Inflammatory macrophage treated with lipopolysaccharide for 4 hours (primary cell): ENCODE data around the gene NFKB1.
"Not testable (repeated sequence)": the region's sequence is repeated elsewhere in the genome, so short reads cannot be mapped to it uniquely, and the experiment has no call there.

Experiments used
- DNase-seq: peaks from one replicate; pipeline ENCODE4 v3.0.0-alpha.2; 2020

NFKB1 gene

DNA sequence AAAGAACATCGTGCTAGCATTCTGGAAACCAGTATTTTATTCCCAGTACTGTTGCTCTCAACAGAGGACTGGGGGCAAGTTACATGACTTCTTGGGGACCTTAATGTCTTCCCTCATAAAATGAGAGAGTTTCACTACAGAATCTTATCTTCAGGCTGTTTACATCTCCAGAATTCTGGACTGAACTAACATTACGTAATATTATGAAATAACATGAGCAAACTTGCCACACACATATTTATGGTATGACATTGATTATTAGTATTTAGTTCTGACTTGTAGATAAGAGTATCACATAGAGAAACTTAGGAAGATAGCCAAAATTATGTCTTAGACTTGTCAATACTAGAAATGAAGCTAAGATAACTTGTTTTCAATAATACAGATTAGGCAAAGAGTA is 68.0 kb downstream of the NFKB1 start:
- DNase-seq: no peak

DNA sequence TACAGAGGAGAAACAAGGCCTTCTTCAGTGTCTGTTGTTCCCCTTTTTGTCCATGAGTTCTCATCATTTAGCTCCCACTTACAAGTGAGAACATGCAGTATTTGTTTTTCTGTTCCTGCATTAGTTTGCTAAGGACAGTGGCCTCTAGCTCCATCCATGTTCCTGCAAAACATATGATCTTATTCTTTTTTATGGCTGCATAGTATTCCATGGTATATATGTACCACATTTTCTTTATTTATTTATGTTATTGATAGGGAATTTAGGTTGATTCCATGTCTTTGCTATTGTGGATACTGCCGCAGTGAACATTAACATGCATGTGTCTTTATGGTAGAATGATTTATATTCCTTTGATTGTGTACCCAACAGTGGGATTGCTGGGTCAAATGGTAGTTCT is 69.1 kb downstream of the NFKB1 start:
- not testable (repeated sequence) for DNase-seq

DNA sequence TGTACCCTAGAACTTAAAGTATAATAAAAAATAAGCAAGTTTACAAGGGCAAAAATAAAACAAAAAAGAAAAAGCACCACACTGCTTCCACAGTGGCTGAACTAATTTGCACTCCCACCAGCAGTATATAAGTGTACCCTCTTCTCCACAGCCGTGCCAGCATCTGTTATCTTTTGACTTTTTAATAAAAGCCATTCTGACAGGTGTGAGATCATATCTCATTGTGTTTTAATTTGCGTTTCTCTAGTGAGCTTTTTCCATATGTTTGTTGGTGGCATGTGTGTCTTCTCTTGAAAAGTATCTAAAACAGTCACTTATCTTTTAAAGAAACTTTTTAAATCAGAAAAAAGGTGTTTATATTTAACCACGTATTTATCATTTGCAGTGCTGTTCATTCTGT is 71.3 kb downstream of the NFKB1 start:
- no peak for DNase-seq

DNA sequence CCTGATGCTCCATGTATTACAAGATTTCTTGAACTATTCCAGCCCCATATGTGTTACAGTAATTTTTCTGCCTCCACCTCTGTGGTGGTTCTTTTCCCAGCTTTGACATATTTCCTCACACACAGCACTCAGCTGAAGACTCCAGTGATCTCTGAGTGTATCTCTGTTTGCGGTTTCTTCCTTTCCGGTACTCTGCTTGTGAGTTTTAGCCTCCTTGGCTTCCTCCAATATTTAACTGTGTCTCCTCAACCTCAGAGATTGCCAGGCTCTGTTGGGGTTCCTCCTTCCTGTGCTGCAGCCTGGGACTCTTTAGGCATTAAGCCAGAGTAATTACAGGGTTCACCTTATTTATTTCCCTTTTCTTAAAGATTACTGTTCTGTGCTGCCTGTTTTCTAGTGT is 73.2 kb downstream of the NFKB1 start:
- no peak for DNase-seq

DNA sequence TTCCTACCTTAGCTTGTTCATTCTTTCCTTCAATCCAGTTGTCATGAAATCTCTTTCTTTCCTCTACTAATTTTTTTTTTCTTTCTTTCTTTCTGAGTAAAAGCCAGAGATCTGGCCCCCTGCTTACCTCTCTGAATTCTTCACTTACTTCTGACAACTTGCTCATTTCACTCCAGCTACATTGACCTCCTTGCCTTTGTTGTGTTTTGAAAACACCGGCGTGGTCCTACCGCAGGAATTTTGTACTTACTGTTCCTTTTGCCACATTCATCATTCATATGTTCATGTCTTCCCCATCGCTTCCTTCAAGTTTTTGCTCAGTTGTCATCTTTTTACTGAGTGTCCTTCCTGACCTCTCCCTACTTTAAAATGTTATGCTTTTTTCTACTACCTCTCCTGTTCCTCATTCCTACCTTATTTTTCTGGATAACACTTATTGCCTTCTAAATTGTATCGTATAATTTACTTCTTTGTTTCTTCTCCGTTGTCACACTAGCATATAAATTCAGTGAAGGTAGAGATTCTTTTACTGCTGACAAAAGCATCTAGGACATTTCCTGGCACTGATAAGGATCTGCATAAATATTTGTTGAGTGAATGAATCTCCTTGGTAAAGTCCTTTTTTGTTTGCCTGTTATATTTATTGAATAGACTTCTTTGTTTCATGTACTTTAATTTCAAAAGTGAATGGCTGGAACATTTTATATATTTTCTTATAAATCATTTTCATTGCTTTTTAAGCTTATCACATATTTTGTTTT is 74.4 kb downstream of the NFKB1 start:
- no peak for DNase-seq

DNA sequence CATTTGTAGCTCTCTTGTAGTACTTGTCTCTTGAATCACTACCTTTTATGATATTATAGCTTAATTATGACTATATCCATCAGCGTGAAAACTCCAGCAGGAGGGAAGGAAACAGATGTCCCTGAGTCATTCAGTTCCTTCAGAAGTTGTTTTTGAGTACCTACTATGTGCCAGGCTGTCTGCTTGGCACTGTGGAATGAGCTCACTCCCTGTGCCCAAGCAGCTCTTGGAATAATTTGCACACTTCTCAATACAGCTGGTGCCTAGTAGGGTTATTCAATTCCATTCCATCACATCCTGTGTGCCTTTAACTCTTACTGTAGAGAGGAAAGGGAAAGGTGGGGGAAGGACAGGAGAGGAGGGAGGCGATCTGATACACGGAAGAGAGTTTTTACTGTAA is 77.1 kb downstream of the NFKB1 start:
- no peak for DNase-seq

DNA sequence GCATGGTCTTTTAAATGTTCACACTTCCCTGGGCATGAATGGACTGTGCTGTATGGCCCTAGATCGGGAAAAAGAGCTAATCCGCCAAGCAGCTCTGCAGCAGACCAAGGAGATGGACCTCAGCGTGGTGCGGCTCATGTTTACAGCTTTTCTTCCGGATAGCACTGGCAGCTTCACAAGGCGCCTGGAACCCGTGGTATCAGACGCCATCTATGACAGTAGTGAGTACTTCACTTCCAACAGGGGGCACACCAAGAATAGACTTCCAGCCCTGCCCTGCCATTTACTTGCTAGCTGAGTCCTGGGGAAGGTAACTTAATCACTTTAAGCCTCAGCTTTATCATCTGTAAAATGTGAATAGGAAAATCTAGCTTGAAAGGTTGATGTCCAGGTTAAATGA is 77.7 kb downstream of the NFKB1 start:
- DNase-seq: no peak

DNA sequence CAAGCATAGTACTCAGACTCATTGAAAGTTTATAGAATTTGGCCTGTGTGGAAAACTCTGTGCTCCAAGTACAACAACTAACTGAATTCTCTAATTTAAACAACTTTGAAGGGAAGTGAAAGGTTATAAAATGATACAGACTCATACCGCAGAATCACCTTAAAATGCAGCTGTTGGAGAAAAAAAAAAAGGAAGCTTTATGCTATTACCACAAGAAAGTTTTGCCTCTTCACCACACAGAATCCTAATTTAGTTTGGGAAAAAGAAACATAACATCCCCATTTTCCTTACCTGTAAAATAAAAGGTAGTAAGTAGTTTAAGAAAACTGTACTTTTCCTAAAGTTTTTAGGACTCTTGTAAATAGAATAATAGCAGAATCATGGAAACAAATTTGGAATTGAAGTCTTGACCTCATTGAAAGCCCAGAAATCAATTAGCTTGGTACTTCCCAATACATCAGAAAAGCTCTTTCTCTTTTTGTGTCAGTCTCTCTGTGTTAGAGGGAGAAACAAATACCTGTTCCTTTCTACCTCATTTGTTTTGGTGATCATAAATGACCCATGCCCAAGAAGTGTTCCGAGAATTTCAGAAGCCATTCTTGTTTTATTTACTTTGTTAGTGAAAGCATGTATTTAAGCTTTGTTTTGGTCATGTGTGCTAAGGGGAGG is 78.8 kb downstream of the NFKB1 start:
- DNase-seq: no peak

DNA sequence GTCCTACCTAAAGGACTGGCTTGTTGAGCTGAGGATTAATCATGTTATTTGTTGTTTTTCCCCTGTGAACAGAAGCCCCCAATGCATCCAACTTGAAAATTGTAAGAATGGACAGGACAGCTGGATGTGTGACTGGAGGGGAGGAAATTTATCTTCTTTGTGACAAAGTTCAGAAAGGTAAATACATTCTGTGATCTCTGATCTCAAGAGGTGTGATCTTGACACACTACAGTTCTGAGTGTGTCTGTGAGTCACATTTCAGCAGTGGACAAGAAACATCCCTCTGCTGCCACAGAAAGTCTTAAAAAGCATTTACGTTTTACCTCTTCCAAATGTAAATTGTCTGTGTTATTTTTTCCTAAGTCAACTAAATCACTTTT is 79.3 kb downstream of the NFKB1 start:
- DNase-seq: no peak

DNA sequence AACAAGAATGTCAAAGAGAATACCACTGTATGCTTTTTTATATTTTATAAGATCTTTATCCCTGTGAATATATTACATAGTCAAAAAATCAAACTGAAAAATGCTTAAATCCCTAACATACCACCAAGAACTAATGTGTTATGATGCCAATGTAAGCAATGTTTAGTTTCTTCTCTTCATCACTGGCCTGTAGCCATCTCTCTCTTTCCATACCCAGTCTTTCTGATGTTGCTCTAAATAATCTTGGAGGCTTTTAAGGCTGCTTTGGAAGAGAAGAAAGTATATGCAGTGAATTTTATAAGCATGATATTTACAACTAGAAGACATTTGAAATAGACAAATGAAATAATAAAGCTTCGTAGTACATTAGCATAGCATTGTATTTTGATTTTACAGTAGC is 82.9 kb downstream of the NFKB1 start:
- DNase-seq: no peak

DNA sequence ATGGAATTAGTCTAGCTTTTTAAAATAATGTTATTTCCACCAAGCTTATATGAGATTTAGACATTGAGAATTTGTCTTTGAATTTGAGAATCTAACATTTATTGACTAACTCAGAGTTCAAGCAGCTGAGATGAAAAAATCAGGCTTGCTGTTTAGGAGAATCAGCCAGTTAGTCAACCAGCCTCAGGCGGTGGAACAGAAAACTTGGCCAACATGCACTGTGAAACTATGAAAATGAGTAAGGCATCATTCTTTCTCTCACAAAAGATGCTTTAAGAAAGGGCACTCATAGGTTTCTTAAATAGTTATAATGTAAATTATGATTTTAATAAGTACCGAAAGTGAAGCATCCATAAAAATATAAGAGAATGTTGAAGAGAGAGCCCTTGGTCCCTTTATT is 84.2 kb downstream of the NFKB1 start:
- DNase-seq: no peak

DNA sequence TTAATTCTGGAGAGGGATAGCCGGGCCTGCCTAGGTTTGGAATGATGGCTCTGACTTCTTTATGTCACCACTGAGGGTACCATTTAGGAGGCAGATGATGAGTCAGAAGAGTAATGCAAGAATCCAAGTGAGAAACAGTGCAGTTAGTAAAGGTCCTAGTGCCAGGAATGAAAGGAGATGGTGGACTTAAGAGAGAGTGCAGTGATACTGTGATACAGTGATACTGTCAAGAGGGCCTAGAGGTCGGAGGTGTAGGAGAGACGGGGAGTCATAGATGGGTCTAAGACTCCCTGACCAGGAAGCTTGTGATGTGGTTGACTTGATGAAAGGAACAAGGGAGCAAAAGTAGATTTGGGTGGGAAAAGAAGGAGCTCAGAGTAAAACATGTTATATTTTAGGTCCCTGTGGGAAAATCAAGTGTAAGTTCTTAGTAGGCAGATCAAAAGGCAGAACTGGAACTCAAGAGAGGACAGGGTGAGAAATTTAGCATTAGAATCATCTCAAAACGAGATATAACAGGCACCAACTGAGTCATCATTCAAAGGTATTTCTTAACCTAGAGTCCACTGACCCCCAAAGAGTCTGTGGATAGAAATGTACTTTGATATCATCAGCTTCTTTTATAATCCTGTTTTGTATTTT is 85.0 kb downstream of the NFKB1 start:
- DNase-seq: no peak

DNA sequence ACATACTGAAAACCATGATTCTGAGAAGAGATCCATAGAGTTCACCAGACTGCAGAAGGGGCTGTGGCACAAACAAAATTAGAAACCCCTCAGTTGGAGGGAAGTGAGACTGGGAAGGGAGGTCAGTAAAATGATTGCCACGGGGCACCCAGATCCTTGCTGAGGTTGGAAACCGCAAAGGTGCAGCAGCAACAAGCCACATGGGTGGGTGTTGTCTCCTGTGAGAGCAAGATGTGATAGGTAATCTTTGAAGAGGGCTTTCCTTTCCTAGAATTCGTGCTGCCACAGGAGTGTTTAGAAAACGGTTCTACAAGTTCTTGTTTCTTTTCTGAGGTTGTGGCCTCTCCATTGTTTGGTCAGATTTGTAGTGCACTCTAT is 85.5 kb downstream of the NFKB1 start:
- DNase-seq: no peak

DNA sequence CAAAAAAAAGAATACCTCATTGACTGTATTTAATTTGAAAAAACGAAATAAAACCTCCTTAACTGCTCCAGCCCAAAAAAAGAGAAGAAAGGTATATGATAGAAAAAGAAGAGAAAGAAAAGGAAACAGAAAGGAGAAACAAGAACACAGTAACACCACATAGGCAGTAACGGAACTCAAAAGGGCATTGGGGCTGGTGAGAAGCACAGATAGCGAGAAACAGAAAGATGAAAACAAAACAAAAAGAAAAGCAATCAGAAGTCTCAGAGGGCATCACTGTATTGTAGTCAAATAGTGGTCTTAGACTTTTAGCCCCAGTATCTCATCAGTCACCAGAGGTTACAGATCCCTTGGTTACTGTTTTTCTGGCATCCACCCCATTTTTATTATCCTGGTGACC is 88.6 kb downstream of the NFKB1 start:
- no peak for DNase-seq

DNA sequence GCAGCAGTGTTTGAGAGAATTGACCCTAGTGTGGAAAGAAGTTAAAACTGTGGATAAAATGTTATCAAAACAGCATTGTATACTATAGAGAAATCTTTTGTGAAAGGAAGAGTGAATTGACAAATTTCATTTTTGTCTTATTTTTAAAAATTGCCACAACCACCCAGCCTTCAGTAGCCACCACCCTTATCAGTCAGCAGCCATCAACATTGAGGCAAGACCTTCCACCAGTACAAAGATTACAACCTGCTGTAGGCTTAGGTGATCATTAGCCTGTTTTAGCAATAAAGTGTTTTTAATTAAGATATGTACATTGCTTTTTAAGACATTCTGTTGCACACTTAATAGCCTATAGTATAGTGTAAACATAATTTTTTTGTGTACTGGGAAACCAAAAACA is 91.1 kb downstream of the NFKB1 start:
- DNase-seq: no peak

DNA sequence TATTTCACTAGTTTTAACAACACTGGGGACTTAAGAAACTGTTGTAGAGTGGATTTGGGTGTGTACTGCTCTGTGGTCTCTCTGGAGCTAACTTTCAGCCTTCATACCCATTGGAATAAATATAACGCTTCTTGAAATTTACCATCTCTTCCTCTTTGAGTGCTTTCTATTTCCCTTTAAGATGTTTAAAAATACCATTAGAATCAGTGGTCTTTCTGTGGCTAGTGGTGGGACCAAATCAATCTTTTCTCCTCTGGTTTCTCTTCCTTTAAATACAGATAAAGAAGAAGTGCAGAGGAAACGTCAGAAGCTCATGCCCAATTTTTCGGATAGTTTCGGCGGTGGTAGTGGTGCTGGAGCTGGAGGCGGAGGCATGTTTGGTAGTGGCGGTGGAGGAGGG is 92.0 kb downstream of the NFKB1 start:
- DNase-seq: peak; percentile 39

DNA sequence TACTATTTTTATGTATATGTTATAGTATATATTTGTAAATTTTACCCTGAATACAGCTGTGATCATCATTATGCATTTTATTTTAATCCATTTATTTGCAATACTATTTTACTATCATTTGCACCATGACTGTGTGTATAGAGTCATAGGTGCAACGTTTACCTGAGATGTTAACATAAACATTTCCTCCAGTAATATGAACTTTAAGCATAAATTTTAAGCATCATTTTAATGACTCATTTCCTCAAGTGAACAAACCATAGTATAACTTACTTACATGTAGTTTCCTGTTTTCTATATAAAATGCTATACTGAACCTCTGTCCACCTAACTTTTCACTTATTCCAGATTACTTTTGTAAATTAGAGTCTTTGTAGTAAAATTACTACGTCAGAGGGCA is 92.8 kb downstream of the NFKB1 start:
- DNase-seq: no peak

DNA sequence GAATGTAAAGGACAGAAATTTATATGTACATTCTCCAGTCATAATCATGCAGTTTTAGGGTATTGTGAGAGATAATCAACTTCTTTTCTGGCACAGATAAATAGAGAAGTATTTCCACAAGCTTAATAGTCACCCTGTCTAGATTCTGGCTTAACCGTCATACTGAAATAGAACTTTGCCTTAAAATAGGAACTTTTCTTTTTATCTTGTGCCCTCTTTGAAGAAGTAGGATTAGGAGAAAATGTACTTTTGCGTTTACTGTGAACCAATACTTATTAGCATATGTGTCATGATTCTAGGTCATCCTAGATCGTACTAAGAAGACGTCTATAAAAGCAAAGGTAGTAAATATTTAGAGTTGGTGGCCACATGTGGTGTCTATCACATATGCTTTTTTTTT is 95.4 kb downstream of the NFKB1 start:
- peak; percentile 44 for DNase-seq

DNA sequence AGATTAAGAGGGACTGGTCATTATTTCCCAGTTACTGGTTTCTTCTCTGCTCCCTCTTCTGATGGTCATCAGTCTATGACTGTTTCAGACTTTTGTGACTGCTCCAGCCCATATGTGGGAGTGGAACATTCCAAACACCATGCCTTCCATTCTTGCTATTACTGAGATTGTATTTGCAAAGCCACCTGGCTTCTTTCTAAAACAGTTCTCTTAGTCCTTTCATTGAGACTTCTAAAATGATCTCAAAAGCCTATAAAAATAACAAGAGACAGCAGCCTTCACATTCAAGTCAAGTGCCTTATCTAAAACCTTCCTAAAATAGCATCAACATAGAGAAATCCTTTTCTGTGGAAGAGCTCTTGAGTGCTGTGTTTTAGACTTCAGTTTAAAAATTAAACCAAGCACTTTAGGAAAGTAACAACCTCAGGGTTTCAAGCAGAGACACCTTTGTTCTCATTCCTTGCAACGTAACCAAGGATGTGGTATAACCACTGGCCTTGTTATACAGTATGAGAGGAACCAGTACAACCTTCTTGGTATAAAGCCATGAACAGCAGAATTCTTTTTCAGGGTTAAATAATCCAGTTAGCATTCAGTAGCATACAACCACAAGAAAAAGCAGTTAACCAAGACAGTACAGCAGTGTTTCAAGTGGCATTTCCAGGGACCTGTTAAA is 97.1 kb downstream of the NFKB1 start:
- no peak for DNase-seq

DNA sequence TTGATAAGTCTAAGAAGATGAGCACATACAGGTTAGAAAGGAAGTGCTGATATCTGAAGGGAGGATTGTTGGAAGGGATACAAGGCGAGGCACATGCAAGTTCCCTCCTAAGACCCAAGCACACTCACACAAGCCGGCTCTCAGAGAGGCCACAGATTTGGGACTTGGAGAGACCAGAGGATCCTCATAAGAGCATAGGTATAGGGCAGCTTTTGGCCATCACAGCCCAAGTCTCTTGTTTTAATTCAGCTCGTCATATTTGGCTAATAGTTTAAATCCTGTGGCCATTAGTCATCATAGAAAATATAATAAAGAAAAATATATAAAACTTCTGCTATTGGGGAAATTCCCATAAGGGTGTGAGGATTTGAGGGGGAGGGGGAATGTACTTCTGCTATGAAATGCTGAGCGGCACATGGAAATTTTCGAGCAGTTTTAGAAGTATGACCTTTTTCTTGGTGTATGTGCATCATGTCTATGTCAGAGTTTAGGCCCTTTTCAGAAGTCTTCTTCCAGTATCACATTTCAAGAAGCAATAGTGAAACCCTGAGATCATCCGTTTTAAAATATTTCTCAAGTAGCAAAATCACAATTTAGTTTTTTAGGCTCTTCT is 97.7 kb downstream of the NFKB1 start:
- DNase-seq: peak; percentile 91

DNA sequence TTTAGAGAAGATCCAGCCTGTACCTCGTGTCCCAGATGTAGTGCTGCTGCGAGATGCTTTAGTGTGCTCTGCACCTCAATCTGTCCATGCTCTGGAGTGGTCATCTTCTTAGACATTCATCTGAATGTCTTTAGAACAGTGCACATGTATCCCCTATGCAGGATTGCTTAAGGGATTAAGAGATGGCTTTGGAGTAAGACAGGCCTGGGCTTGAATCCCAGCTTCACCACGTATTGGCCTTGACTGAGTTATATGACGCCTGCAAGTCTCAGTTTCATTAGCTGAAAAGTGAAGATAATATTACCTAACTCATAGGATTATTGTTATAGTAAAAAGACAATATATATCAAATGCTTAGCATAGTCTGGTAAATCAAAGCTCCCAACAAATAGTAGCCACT is 98.3 kb downstream of the NFKB1 start:
- no peak for DNase-seq

DNA sequence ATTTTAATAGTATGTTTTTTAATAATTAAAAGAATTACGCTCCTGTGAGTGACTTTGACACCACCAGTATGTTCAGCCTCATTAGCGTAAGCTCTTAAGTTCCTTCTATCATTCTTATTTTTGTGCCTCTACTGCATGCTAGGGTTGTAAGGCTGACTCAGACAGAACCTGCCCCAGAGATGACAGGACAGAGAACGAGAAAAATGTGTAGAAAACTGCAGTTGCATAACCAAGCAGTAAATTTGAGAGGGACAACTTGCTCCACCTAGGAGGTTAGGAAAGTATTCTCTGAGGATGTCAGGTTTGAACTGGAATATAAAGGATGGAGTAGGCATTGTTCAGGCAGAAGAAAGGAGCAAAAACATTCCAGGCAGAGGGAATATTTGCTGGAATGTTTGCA is 98.7 kb downstream of the NFKB1 start:
- DNase-seq: no peak

DNA sequence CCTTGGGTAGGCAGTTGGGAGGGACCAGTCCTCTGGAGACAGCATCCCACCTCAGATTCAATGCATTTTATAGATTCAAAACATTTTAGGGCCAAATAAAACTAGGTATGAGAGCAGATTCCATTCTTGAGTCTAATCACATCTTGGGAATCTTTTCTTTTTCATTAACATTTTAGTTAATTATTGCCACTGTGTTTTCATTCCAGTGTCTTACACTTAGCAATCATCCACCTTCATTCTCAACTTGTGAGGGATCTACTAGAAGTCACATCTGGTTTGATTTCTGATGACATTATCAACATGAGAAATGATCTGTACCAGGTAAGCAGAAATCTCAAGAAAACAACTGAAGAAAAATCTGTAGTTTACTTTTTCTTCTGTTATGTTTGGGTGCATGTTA is 99.5 kb downstream of the NFKB1 start:
- DNase-seq: no peak
